Astrocyte (in vitro differentiated cells and primary cell): ENCODE measurements around the gene SRRM1. TPM values are rescaled to one million over a fixed set of nuclear protein-coding genes. Genes with fewer than 3 reads are reported as not detected.

Experiments
- DNase-seq: peaks from one replicate; pipeline ENCODE4 v3.0.0-alpha.2; 2010; ENCODE audit warnings: low read depth
- FAIRE-seq: peaks from 2 replicates; lab custom pipeline; 2011; peaks lifted over from hg19 to GRCh38; lab: Jason Lieb, UNC
- H2AFZ ChIP-seq: 2 replicates; pipeline ENCODE4 v1.6.0; 2012; ENCODE audit warnings: low read depth, low read length, inconsistent platforms
- H3K27ac ChIP-seq: 2 replicates; pipeline ENCODE4 v1.5.1; 2011; ENCODE audit warnings: low read depth, low read length, inconsistent platforms
- H3K27me3 ChIP-seq: 2 replicates; pipeline ENCODE4 v1.6.0; 2011; ENCODE audit warnings: low read length, inconsistent platforms; ENCODE audit not compliant: insufficient read depth
- H3K36me3 ChIP-seq: 2 replicates; pipeline ENCODE4 v1.5.1; 2011; ENCODE audit warnings: low read length, inconsistent platforms; ENCODE audit not compliant: insufficient read depth
- H3K4me1 ChIP-seq: 2 replicates; pipeline ENCODE4 v1.5.1; 2011; ENCODE audit warnings: low read length, inconsistent platforms; ENCODE audit not compliant: insufficient read depth
- H3K4me2 ChIP-seq: 2 replicates; pipeline ENCODE4 v1.6.0; 2012; ENCODE audit warnings: low read length, inconsistent platforms
- H3K4me3 ChIP-seq: 2 replicates; pipeline ENCODE4 v1.5.1; 2011; ENCODE audit warnings: low read depth, mild to moderate bottlenecking, low read length, inconsistent platforms; ENCODE audit not compliant: insufficient read depth
- H3K79me2 ChIP-seq: 2 replicates; pipeline ENCODE4 v1.6.0; 2012; ENCODE audit warnings: mild to moderate bottlenecking, low read length, inconsistent platforms; ENCODE audit not compliant: insufficient read depth
- H3K9ac ChIP-seq: 2 replicates; pipeline ENCODE4 v1.6.0; 2012; ENCODE audit warnings: mild to moderate bottlenecking, low read length, inconsistent platforms
- H3K9me3 ChIP-seq: 2 replicates; pipeline ENCODE4 v1.5.1; 2012; ENCODE audit warnings: low read depth, mild to moderate bottlenecking, low read length, inconsistent platforms; ENCODE audit not compliant: insufficient read depth
- H4K20me1 ChIP-seq: 2 replicates; pipeline ENCODE4 v1.6.0; 2012; ENCODE audit warnings: low read length, inconsistent platforms; ENCODE audit not compliant: insufficient read depth
- H3K27ac Mint-ChIP-seq: one replicate; pipeline ENCODE4 v1.8.0; 2021; ENCODE audit warnings: mild to moderate bottlenecking, mixed read lengths; ENCODE audit not compliant: unreplicated experiment
- H3K27me3 Mint-ChIP-seq: one replicate; pipeline ENCODE4 v1.8.0; 2021; ENCODE audit warnings: low read depth, mixed read lengths; ENCODE audit not compliant: unreplicated experiment
- H3K36me3 Mint-ChIP-seq: one replicate; pipeline ENCODE4 v1.8.0; 2021; ENCODE audit warnings: low read depth, mixed read lengths; ENCODE audit not compliant: unreplicated experiment
- H3K4me1 Mint-ChIP-seq: one replicate; pipeline ENCODE4 v1.8.0; 2021; ENCODE audit warnings: low read depth, mixed read lengths; ENCODE audit not compliant: unreplicated experiment
- H3K4me3 Mint-ChIP-seq: one replicate; pipeline ENCODE4 v1.8.0; 2021; ENCODE audit warnings: mild to moderate bottlenecking, moderate library complexity, mixed read lengths; ENCODE audit not compliant: unreplicated experiment
- H3K9me3 Mint-ChIP-seq: one replicate; pipeline ENCODE4 v1.8.0; 2021; ENCODE audit warnings: mild to moderate bottlenecking, mixed read lengths; ENCODE audit not compliant: unreplicated experiment
- EZH2 ChIP-seq: IDR thresholded peaks from 2 replicates; pipeline ENCODE4 v1.6.1; 2012; ENCODE audit warnings: mild to moderate bottlenecking, low read length, inconsistent platforms; ENCODE audit not compliant: insufficient read depth
- total RNA-seq: library from RNA; stranded (reverse); gene quantifications from 2 replicates; pipeline ENCODE4 v1.2.1, GENCODE V29; 2021
- TF ChIP-seq, protein P1 (sequence below): IDR thresholded peaks from 2 replicates; pipeline ENCODE4 v1.5.1; 2011; ENCODE audit warnings: low read depth, mild to moderate bottlenecking, inconsistent platforms, low read length, moderate library complexity; ENCODE audit not compliant: insufficient read depth

The SRRM1 gene
- total RNA-seq, 1 donor from 2014 or later, result 138 TPM

DNA sequence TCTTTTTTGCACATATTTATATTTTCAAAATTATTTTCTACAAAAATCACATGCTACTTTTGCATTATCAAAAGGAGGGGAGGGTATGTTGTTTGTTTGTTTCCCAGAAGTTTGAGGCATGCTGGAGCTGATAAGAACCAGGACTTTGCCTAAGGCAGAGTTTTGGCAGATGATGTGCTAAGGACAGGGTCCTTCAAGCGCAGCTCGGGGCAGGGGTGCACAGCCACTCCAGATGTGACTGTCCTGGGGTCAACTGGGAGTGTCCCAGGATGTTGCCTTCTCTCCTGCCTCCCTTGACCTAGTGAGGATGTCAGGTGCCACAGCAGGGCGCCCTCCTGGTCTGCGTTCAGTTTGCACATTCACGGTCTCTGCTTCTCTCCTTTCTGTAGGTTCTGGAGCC, 42.6 kb upstream of the SRRM1 start:
- peaks cover under 1% of the 10 kb centered on the region for H3K27me3 ChIP-seq
- Mint-ChIP-seq H3K9me3 (no peaks in the 10 kb centered on the region), H3K4me1 (no peaks in the 10 kb centered on the region), H3K4me3 (no peak overlapping the region), H3K27me3 (peaks cover 2% of the 10 kb centered on the region), H3K36me3 (no peaks in the 10 kb centered on the region), H3K27ac (no peak overlapping the region)
- H3K79me2 ChIP-seq, result no peaks in the 10 kb centered on the region
- no peak overlapping the region for H3K27ac ChIP-seq
- H3K4me1 ChIP-seq, result peaks cover 5% of the 10 kb centered on the region
- no peak overlapping the region for H3K4me2 ChIP-seq
- no peaks in the 10 kb centered on the region for H4K20me1 ChIP-seq
- no peaks in the 10 kb centered on the region for H3K36me3 ChIP-seq
- no peaks in the 10 kb centered on the region for H3K9me3 ChIP-seq
- DNase-seq (no peak), FAIRE-seq (no peak)
- no peak overlapping the region for H3K4me3 ChIP-seq
- no peak overlapping the region for H2AFZ ChIP-seq
- TF ChIP-seq, protein P1, sequence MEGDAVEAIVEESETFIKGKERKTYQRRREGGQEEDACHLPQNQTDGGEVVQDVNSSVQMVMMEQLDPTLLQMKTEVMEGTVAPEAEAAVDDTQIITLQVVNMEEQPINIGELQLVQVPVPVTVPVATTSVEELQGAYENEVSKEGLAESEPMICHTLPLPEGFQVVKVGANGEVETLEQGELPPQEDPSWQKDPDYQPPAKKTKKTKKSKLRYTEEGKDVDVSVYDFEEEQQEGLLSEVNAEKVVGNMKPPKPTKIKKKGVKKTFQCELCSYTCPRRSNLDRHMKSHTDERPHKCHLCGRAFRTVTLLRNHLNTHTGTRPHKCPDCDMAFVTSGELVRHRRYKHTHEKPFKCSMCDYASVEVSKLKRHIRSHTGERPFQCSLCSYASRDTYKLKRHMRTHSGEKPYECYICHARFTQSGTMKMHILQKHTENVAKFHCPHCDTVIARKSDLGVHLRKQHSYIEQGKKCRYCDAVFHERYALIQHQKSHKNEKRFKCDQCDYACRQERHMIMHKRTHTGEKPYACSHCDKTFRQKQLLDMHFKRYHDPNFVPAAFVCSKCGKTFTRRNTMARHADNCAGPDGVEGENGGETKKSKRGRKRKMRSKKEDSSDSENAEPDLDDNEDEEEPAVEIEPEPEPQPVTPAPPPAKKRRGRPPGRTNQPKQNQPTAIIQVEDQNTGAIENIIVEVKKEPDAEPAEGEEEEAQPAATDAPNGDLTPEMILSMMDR, result no peak
- no peak for TF ChIP-seq EZH2
- no peak overlapping the region for H3K9ac ChIP-seq

DNA sequence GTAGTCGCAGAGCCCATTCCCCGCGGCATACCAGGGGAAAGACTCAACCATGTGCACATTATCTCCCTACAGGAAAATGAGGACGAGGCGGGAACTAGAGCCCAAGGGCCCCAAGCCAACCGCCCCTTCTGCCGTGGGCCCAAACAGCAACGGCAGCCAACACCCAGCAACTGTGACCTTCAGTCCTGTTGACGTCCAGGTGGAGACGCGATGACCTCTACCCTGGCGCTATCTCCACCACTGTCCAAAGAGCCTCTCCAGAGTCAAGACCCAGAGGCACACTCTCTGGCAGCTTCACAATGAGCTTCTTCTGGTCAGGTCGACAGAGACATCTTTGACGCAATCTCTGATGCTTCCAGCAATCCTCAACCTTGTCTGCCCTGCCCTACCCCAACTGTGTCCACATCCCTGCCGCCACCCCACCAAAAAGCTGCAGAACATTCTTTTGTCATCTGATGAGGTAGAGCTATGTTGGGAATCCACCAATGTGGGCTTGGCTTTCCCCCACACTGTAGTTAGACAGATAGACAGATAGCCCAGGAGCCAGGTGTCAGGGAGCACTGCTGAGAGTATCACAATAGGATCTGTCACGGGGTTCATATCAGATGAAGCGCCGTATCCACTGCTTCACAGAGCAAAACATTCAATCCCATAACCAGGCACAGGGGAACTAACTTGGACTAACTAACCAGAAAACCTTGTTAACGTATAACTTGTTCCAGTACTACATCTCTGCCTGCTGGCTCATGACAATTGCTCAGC, 37.4 kb upstream of the SRRM1 start:
- H3K4me2 ChIP-seq, result no peak overlapping the region
- H3K36me3 ChIP-seq, result no peaks in the 10 kb centered on the region
- Mint-ChIP-seq H3K9me3 (no peaks in the 10 kb centered on the region), H3K4me1 (no peaks in the 10 kb centered on the region), H3K36me3 (no peaks in the 10 kb centered on the region), H3K27ac (no peak overlapping the region), H3K4me3 (no peak overlapping the region), H3K27me3 (peaks cover 16% of the 10 kb centered on the region)
- no peak overlapping the region for H3K4me3 ChIP-seq
- no peak for FAIRE-seq
- H3K79me2 ChIP-seq, result no peaks in the 10 kb centered on the region
- no peak overlapping the region for H2AFZ ChIP-seq
- TF ChIP-seq, protein P1, result no peak
- no peak for TF ChIP-seq EZH2
- H4K20me1 ChIP-seq, result no peaks in the 10 kb centered on the region
- peaks cover 4% of the 10 kb centered on the region for H3K4me1 ChIP-seq
- no peak overlapping the region for H3K27ac ChIP-seq
- DNase-seq, result no peak
- H3K9me3 ChIP-seq, result no peaks in the 10 kb centered on the region
- H3K27me3 ChIP-seq, result peaks cover 27% of the 10 kb centered on the region
- H3K9ac ChIP-seq, result no peak overlapping the region

DNA sequence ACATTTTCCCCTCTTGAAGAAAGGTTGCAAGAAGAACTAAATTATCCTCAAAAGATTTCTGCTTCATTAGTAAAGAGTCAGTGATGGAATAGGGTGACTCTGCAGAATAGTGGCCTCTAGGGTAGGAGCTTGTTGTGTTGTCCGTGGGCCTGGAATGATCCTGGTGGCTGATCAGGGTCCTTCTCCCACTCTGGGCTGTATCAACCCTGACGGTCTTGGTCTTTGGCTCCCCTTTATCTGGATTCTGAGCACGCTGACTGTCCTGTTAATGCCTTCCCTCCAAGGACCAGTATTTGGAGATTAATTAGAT, 36.9 kb upstream of the SRRM1 start:
- no peak overlapping the region for H3K27ac ChIP-seq
- no peak for FAIRE-seq
- H3K27me3 Mint-ChIP-seq, result peaks cover 16% of the 10 kb centered on the region
- H3K4me1 ChIP-seq, result no peaks in the 10 kb centered on the region
- no peaks in the 10 kb centered on the region for H3K36me3 Mint-ChIP-seq
- peaks cover 28% of the 10 kb centered on the region for H3K27me3 ChIP-seq
- H3K27ac Mint-ChIP-seq, result no peak overlapping the region
- no peaks in the 10 kb centered on the region for H3K9me3 Mint-ChIP-seq
- H3K79me2 ChIP-seq, result no peaks in the 10 kb centered on the region
- no peak overlapping the region for H3K4me3 ChIP-seq
- no peak for DNase-seq
- H3K9me3 ChIP-seq, result no peaks in the 10 kb centered on the region
- H3K4me3 Mint-ChIP-seq, result no peak overlapping the region
- no peak overlapping the region for H2AFZ ChIP-seq
- H3K36me3 ChIP-seq, result no peaks in the 10 kb centered on the region
- no peak overlapping the region for H3K4me2 ChIP-seq
- no peaks in the 10 kb centered on the region for H4K20me1 ChIP-seq
- TF ChIP-seq, protein P1, result no peak
- TF ChIP-seq EZH2, result no peak
- no peaks in the 10 kb centered on the region for H3K4me1 Mint-ChIP-seq
- no peak overlapping the region for H3K9ac ChIP-seq
